ENCODE measurements around the gene RBMS3.

Gene RBMS3

DNA sequence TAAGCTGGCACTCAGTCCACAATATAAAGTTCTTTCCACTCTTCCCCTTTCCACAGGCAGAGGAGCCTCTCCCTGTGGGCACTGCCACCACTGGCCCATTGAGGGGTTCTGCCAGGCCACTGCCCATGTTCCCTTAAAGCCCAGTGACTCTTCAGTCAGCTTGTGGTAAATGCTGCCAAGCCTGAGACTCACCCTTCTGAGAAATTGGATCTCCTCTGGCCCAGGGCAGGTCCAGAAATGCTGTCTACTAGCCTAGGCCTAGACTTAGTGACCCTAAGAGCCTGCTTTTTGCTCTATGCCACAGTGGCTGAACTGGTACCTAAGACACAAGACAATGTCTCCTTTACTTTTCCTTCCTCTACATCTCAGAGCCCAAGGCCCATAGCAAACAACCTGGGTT lies 295.8 kb downstream of the RBMS3 start:
- DNase-seq (ENCODE audit: low read depth in 2 of 2), result no peak

DNA sequence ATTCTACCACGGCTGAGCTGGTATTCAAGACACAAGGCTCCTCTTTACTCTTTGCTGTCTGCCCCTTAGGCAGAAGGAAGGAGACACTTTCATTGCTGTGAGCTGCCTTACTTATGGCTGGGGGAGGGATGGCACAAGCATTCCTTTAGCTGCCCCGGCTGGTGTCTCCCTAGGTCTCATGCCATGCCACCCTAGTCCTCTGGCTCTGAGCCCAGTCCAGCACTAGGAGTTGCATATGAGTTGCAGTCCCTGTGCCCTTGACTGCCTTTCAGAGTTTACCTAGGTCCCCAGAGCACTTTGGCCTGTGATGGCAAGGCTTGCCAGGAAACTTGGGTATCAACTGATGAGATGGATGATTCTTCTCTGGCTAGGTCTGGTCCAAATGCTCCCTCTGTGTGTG lies 296.4 kb downstream of the RBMS3 start:
- DNase-seq (ENCODE audit: low read depth in 2 of 2), result no peak

DNA sequence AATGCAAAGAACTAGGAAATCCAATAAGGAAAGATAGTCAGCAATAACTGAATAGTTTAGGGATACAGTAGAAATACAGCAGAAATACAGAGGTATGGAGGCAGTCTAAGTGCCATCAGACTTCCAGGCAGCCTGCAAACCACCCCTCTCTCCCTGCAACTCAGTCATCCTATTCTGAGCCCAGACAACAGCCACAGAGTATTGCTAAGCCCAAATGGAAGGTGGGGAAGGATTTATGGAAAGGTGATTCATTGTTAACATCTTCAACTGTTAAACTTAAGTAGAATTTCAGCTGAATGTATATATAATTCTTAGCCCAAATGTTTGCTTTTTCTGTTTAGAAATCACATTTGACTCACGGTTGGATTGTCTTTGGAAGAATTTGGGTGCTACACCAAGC lies 300.4 kb downstream of the RBMS3 start:
- DNase-seq (ENCODE audit: low read depth in 2 of 2), result no peak

DNA sequence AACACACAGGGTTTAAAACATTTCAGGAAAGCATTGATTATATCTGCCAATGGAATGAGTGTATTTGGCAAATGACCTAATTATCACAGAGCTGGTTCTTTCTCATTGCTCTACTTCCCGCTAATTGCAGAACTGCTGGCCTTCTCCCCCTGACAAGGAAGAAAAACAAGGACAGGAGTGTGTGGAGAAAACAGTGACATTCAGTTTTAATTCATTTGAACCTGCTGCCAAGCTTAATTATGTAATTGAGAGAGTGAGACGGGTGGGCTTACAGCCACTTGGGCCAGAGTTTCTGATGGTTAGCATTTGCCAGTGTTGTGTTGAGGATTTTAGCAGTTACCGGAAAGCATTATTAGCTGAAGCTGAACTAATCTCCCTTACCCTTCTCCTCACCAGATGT lies 301.4 kb downstream of the RBMS3 start:
- no peak for DNase-seq (ENCODE audit: low read depth in 2 of 2)

DNA sequence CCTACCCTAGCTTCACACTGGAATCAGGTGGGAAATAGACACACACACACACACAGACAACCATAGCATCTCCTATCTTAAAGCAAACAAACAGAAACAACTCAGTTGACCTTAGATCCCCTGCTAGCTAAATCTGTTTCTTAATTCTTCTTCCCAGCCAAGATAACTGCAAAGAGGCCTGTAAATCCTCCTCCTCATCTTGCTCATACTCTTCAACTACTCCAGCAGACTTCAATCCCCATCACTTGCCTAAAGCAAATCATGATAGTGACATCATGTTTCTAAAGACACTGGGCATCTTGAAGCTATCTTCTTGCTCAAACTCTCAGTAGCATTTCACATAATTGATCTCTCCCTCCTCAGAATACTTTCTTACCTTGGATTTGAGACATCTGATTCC lies 303.0 kb downstream of the RBMS3 start:
- DNase-seq (ENCODE audit: low read depth in 2 of 2), result no peak

DNA sequence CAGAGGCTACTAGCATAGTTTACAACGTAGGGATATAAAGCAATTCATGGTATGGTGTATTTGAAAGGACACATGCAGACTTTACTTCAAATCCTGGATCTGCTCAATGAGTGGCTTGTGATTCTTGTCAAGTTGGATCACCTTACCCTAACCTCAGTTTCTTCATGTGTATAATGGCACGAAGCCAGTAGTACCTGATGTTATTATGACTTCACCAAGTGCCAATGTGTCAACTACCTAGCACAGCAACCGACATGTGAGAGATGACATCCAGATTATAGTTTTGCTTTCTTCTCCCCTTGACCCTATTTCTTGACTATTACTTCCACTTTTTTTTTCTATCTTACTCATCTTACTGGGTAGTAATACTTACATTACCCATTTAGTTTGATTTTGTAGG lies 304.5 kb downstream of the RBMS3 start:
- DNase-seq (ENCODE audit: low read depth in 2 of 2), result no peak

DNA sequence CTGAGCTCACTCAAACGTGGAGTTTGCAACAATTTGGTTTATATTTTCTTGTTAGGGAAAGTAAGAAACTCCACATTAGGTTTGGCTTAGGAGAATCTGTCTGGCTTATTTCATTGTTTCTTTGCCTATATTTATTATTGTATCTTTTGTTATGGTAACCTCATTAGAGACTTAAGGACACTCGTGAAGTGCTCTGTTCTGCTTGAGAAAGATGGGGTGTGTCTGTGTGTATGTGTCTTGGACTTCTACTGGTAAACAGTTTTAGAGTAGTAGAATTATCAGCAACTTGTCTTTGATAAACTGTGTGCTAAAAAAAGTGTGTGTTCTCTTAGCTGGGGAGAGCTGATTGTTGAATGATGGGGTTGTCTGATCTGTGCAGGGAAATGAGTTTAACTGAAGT lies 306.5 kb downstream of the RBMS3 start:
- no peak for DNase-seq (ENCODE audit: low read depth in 2 of 2)

DNA sequence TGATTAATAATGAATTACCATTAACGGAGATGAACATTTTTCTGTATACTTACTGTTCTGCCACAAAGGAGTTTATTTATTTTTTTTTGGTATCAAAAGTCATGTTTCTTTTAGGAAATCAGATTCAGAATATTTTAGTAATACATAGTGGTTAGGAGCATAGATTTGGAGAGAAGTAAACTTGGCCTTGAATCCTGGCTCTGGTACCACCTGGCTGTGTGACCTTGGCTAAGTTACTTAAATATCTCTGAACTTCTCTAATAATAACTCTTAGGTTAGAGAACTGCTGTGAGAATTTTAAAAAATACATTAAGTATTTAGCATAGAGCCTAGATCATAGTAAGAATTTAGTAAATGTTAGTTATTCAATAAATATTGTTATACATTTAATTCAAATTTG lies 309.1 kb downstream of the RBMS3 start:
- DNase-seq (ENCODE audit: low read depth in 2 of 2), result no peak

DNA sequence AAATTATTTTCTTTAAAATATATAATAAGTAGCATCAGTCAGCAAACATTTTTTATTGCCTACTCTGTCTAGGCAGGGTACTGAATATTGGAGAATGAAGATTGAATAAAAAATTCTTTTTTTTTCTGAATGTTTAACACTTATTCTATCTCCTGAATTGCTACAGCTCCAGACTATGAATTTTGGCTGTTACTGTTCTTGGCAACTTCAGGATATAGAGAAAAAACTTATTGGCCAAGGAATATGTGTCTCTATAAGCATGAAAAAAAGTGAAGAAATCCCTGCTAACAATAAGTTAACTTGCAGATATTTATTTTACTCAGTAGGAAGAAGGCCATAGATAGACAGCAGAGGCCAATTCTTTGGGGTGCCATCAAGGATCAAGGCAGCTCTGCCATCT lies 309.6 kb downstream of the RBMS3 start:
- DNase-seq (ENCODE audit: low read depth in 2 of 2), result no peak

DNA sequence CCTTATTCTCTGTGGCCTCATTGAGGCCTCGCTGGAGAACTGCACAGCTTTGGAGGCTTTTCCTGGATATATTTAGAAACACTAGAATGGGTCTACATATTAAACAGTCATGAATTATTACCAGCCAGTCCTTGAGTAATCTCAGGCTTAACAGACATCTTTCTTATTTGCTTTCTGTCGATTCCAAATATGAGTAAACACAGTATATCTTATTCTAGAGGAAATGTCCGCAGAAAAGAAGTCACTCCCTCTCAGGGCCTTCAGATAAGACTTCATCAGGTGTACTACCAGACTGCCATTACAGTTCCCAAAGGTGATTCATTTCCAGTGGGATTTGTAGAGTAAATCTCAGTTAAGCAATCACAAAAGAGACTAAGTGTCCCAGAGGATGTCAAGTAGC lies 310.7 kb downstream of the RBMS3 start:
- no peak for DNase-seq (ENCODE audit: low read depth in 2 of 2)

DNA sequence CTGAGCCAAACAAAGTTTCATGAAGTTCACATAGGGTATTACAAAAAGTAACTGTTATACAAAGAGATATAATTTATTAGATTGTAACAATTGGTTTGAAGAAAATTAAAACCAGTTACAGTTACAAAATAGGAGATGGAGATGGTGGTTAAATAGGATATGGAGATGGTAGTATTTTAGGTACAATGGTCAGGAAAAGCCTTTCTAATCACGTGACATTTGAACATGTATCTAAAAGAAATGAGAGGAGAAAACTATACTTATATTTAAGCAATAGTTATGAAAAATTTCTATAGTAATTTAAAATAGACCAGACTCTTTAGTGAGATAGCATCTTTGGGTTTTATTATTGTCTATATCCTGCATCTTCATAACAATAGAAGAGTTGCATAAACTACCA lies 312.9 kb downstream of the RBMS3 start:
- DNase-seq (ENCODE audit: low read depth in 2 of 2), result no peak

DNA sequence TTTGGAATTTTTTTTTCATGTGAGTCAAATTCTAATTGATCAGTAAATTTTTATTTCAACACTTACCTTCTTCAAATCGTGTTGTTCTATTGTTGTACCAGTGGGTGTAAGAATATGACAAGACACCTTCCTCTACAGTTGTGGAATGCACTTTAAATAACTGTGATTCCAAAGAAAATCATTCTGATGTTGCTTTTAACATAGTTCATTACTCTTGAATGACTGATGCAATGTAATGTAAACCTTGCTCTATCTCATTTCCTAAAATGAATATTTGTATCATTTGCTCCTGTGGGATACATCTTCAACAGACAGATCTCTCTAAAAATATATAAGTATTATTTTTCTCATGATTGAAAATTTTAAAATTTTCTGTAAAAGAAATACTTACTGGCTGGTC lies 313.4 kb downstream of the RBMS3 start:
- no peak for DNase-seq (ENCODE audit: low read depth in 2 of 2)

DNA sequence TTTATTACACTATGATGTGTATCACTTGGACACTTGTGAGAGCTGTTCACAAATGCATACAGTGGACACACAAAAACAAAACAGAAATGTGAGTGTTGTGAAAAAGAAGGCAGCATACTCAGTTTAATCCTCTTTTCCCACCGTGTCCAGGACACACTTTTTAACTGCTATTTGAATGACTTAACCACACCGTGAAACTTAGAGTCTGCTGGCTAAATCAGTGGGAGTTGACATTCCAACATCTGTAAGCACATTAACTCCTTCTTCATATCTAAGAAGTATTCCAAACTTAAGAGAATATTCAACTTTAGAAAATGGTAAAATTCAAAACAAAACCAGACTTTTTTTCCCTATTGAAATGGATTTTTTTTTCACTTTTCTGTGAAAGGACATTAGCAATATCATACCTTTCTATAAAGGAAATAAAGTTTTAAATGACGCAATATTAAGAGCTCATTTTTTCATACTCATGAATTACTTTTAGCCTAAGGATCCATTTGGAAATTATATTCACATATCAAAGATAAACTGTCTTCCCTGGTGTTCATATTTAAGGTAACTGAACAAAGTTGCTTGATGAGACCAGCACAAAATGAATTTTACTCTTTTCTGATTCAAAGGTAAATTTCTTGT lies 316.6 kb downstream of the RBMS3 start:
- DNase-seq (ENCODE audit: low read depth in 2 of 2), result no peak

DNA sequence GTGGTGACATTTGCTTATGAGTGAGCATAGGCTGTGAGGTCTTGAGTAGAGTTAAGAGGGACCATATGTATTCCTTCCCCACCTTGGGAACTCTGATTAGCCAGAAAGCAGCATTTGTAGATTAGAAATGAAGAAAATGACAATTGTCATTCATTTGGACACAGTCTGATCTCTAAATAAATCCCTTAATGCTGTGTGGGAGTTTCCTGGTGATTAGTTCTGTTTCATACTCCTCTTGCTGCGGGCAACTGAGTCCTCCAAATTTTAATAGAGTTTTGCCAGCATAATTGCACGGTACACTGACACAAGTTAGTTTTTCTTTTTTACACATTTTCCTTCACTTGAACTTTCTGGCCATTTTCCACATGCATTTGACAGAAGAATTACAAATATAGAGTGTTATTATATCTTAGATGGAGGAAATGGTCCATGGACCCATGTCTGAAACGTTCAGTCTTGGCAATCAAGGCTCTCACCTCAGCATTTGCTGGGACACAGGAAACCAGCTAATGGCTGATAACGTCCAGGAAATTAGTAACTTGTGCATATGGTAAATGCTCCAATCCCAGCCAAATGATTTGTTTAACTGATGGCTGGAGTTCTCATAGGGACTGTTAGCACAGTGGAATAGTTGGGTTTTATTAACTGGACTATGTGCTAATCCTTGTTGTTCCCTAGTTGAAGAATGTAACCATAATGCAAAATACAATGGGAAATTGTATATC lies 321.2 kb downstream of the RBMS3 start:
- no peak for DNase-seq (ENCODE audit: low read depth in 2 of 2)

DNA sequence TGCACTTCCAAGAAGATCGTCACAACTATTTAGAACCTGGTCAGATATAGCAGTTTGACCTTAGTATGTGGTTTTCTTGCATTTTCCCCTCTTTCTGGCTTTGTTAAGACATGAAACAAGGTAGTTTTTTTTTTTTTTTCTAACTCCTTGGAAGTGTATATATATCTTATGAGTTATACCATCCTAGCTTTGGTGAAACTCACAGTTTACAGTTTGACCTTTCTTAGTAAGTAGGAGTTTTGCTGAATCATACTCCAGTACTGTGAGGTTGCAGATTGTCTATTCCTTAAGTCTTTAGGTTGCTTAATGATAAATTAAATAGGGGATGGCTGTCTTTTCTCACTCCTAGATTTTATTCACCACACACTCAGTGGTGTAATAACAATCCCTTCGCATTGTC lies 325.0 kb downstream of the RBMS3 start:
- DNase-seq (ENCODE audit: low read depth in 2 of 2), result no peak

DNA sequence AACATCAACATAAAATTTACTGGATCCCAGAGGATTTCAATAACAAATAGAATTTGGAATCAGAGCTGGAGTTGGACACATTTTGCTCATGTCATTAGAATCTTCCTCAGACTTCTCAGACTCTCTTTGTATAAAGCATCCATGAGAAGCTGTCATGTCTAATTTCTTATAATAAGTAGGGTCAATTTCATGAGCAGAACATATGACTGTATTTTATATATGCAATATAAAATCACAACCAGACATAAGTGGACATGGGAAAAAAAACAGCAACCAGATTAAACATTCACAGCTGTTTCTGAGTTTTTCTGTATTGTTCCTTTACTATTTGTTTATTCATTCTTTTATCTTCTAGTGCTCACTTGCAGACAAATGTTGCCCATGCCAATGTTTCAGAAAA lies 325.5 kb downstream of the RBMS3 start:
- DNase-seq (ENCODE audit: low read depth in 2 of 2), result no peak

DNA sequence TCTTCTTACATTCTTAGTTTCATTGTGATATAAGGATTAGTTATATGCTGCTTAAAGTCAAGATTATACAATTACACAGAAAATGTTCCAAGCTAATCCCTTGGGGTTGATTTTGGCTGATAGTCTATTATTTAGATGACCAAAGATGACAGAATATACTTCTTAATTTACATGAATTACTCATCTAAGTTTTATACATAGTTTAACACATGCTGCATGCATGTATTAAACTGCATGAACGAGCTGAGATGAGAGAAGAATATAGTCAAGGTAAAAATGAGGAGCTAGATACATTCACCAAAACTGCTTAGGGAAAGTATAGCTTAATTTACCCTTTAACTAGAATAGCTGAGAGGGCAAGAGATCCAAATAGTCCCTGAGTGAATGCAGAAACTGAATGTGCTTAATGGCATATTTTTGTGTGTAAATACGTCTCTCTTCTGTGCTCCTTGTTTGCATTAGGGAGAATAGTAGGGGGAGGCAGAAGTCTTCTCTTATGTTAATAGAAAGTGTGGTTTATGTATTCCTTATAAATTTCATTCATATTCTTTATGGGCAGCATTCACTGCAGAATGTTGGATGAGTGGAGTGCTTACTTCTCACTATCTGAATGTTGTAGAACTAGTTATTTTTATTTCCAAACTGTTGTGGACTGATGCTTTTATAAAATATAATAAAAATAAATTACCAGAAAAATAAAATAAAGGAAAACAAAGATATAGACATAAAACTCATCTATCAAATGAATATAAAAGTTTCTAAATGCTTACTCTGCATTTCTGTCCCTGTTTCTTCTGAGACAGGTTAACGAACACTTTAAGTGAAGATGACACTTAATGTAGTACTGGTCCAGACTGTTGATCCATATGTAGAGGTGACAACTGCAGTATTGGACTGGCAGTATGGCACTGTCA lies 327.8 kb downstream of the RBMS3 start:
- no peak for DNase-seq (ENCODE audit: low read depth in 2 of 2)

DNA sequence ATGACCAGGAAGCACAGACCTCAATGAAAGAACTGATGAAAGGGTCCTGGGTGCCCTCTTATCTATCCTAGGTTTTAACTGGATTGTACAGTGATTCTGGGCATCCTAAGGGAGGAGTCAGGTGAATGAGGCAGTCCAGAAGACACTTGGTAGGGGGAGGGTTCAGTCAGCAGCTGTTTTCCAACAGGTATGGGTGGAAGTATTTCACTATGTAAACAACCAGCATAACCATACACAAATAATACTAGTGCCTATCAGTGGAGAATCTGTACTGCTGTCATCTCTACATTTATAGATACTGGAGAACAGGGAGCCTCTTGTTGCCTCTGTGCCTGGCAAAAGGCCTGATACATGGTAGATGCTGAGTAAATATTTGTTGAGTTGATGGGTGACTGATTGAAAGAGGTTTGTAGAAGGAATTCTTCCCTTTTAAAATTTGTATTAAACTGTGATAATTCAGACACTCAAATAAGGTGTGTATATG lies 328.5 kb downstream of the RBMS3 start:
- DNase-seq (ENCODE audit: low read depth in 2 of 2), result no peak

DNA sequence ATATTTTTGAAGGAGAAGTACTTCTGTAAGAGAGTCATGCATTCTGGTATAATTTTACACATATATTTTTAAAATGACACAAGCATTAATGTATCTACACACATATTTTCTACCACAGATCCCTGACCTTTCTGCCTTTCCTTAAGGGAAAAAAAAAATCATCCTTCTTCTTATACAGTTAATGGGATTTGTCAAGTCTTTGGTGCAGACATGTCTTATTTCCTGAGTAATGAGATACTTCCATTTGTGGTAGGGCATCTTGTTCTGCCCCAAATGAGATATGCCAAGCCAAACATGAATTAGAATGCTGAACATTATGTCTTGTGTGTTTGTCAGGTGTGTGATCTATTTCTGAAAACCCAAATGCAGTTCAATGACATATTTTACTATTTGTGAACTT lies 329.9 kb downstream of the RBMS3 start:
- no peak for DNase-seq (ENCODE audit: low read depth in 2 of 2)

DNA sequence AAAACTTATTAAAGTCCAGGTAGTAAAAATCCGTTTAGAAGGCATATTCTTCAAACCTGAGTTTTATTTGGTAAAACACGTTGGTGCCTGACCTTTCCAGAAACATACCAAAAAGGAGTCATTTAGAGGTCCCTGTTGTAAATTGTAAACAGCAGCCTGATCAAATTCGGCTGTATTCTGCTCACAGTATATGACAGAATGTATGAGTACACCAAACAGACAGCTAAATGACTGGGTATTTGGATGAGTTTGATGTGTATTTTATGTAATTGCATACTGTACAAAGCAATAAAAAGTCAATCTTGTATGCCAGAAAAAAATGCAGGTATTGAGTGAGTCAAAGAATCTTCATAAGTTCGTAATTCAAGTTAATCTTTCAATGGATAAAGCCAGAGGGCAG lies 330.4 kb downstream of the RBMS3 start:
- DNase-seq (ENCODE audit: low read depth in 2 of 2), result no peak

DNA sequence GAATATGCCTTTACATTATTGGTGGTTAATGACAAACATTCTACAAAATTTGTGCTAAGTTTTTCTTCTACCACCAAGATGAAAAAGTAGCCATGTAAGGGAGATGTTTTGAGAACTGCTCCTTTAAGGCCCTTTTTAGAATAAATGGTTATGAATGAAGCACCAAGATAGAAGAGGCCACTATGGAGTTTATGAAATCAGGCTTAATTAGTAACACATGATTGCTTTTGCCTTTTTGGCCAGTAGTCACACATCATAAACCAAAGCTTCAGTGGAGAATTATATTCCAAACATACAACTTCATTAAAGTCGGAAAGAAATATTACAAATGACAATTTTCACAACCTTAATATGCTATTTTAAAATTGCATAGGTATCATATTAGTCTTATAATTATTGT lies 331.7 kb downstream of the RBMS3 start:
- DNase-seq (ENCODE audit: low read depth in 2 of 2), result no peak

DNA sequence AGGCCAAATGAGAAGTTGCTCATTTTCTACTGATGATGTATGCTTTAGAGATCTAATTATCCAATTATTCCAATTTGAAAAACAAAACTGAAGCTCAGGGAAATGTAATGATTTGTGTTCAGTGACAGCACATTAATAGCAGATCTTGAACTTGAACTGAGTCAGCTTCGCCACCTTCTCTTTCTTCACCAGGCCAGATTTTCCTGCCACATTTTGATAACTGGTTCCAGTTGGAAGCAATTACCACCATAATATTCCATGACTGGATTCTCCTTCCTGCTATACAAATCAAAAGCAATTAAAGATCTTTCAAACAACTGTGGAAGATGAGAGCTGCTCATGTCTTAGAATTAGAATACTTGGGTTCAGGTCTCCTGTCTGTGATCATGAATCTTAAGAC lies 334.1 kb downstream of the RBMS3 start:
- DNase-seq (ENCODE audit: low read depth in 2 of 2), result no peak
